ENCODE measurements around the gene SUN5.
"Not testable (repeated sequence)": the region's sequence is repeated elsewhere in the genome, so short reads cannot be mapped to it uniquely, and the experiment has no call there.

SUN5 gene

GRCh38 chr20:32980131-32980941, 23.9 kb downstream of the SUN5 start:
- Histone ChIP-seq H3K27ac (no peak overlapping the region), H3K36me3 (ENCODE audit: insufficient read depth, low read length) (no peaks in the 10 kb centered on the region), H3K4me3 (no peak overlapping the region), H3K9me3 (ENCODE audit: low read depth, low read length) (no peaks in the 10 kb centered on the region), H3K9ac (ENCODE audit: insufficient read length) (no peak overlapping the region)
- no peak for DNase-seq (ENCODE audit: low read depth, low spot score)
- no peak for TF ChIP-seq EZH2 (IDR thresholded peaks at IDR 0.05)
- no peak for TF ChIP-seq FOXP2 (optimal IDR thresholded peaks at IDR 0.05; ENCODE audit: control extremely low read depth, extremely low read length, insufficient read depth)
- TF ChIP-seq POLR2AphosphoS5 (IDR thresholded peaks at IDR 0.05; ENCODE audit: borderline replicate concordance, low read depth, low read length), result no peak

DNA sequence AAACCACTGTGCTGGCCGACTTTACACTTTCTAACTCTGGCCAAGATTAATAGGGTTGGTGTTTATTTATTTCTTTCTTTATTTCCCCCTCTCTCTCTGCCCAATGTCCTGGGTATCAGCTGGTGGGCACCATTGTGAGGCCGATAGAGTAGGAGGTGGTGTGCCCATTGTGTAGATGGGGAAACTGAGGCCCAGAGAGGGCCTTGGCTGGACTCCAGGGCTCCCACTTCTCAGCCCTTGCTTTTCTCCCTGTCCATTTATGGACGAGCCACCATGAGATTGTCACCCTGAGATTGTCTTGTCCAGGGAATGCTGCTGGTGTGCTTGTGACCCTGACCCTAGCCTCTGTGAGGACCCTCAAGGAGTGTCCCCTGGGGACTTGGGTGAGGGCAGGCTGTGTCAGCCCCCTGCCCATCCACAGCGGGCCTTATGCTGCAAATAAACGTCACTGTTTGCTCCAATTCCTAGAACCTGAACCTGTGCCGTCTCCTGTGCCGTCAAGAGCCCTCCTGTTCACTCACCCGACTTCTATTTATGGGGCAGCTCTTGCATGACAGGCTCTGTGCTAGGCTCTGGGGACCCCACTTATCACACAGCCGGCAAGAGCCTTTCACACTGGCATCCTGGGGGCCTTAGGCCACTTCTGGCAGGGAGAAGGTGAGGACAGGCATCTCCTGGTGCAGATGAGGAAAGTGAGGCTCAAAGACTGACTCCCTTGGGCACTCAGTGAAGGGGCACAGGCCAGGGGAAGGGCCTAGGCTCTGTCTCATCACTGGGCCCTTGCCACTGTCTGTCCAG, 24.8 kb downstream of the SUN5 start:
- Histone ChIP-seq H3K4me3 (no peak overlapping the region), H3K27ac (no peak overlapping the region), H3K9me3 (ENCODE audit: low read depth, low read length) (no peaks in the 10 kb centered on the region)

DNA sequence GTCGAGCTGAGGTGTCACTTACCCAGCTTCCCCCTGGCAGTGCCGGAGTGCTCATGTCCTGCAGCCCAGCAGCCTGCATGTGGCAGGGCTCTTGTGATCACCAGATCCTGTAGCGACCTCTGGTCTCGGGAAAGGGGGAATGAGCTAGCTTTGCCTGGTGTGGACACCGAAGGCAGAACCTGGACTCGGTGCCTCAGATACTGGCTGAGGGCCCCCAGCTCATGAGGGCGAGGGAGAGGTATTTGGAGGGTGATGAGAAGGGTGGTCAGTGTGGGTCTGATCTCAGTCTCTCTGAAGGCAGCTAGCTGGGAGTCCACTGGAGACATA, 26.3 kb downstream of the SUN5 start:
- H3K27ac ChIP-seq, result no peak overlapping the region
- H3K4me3 ChIP-seq, result no peak overlapping the region
- no peak for DNase-seq (ENCODE audit: low read depth, low spot score)
- no peak overlapping the region for H3K9ac ChIP-seq (ENCODE audit: insufficient read length)
- H3K9me3 ChIP-seq (ENCODE audit: low read depth, low read length), result no peaks in the 10 kb centered on the region
- H3K36me3 ChIP-seq (ENCODE audit: insufficient read depth, low read length), result no peaks in the 10 kb centered on the region
- TF ChIP-seq POLR2AphosphoS5 (IDR thresholded peaks at IDR 0.05; ENCODE audit: borderline replicate concordance, low read depth, low read length), result no peak
- TF ChIP-seq EZH2 (IDR thresholded peaks at IDR 0.05), result no peak
- no peak for TF ChIP-seq FOXP2 (optimal IDR thresholded peaks at IDR 0.05; ENCODE audit: control extremely low read depth, extremely low read length, insufficient read depth)

More for the DNA sequence above, 24.8 kb downstream of the SUN5 start:
- Histone ChIP-seq H3K9ac (ENCODE audit: insufficient read length) (no peak overlapping the region), H3K36me3 (ENCODE audit: insufficient read depth, low read length) (no peaks in the 10 kb centered on the region)
- TF ChIP-seq EZH2 (IDR thresholded peaks at IDR 0.05) (no peak), FOXP2 (optimal IDR thresholded peaks at IDR 0.05; ENCODE audit: control extremely low read depth, extremely low read length, insufficient read depth) (no peak), POLR2AphosphoS5 (IDR thresholded peaks at IDR 0.05; ENCODE audit: borderline replicate concordance, low read depth, low read length) (no peak)
- DNase-seq (ENCODE audit: low read depth, low spot score), result no peak

DNA sequence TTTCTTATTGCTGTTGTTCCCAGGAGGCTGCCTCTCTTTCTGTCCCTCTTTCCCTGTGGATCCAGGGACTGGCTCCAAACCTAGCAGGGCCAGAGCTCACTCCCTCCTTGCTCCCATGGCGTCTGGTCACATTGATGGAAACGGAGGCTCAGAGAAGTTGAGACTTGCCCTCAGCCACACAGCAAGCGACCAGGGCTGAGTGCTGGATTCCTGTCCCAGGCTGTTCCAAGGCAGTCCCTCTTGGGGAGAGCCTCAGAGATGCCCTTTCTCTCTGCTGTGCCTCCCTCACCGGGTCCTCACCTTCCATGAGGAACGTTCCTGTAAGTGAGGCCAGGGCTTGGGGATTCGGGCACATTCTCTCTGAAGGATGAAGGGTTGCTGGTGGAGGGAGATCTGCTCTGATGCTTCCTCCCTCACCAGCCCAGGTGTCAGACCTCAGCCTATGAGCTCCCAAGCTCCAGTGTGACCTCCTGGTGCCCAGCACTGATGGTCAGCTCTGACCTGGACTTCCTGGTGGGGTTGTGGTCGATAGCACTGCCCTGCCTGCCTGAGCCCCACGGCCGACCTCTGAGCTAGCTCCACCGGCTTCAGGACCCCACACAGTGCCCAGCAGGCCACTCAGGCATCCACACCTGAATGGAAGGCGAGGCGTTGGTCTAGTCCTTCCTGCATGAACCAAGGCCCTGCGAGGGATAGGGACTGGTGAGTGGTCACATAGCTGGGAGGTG, 26.8 kb downstream of the SUN5 start:
- no peak overlapping the region for H3K4me3 ChIP-seq
- no peak for TF ChIP-seq EZH2 (IDR thresholded peaks at IDR 0.05)
- no peak for TF ChIP-seq FOXP2 (optimal IDR thresholded peaks at IDR 0.05; ENCODE audit: control extremely low read depth, extremely low read length, insufficient read depth)
- no peak for TF ChIP-seq POLR2AphosphoS5 (IDR thresholded peaks at IDR 0.05; ENCODE audit: borderline replicate concordance, low read depth, low read length)
- DNase-seq (ENCODE audit: low read depth, low spot score), result no peak
- H3K9ac ChIP-seq (ENCODE audit: insufficient read length), result no peak overlapping the region
- H3K9me3 ChIP-seq (ENCODE audit: low read depth, low read length), result no peaks in the 10 kb centered on the region
- H3K27ac ChIP-seq, result no peak overlapping the region
- no peaks in the 10 kb centered on the region for H3K36me3 ChIP-seq (ENCODE audit: insufficient read depth, low read length)

- Histone ChIP-seq H3K9me3 (ENCODE audit: low read depth, low read length) (no peaks in the 10 kb centered on the region), H3K4me3 (no peak overlapping the region), H3K36me3 (ENCODE audit: insufficient read depth, low read length) (no peaks in the 10 kb centered on the region), H3K27ac (no peak overlapping the region), H3K9ac (ENCODE audit: insufficient read length) (no peak overlapping the region)
- DNase-seq (ENCODE audit: low read depth, low spot score), result no peak
- TF ChIP-seq EZH2 (IDR thresholded peaks at IDR 0.05), result no peak
- TF ChIP-seq POLR2AphosphoS5 (IDR thresholded peaks at IDR 0.05; ENCODE audit: borderline replicate concordance, low read depth, low read length), result no peak
- TF ChIP-seq FOXP2 (optimal IDR thresholded peaks at IDR 0.05; ENCODE audit: control extremely low read depth, extremely low read length, insufficient read depth), result no peak
Observed at GRCh38 chr20:32976746-32977145, 27.5 kb downstream of the SUN5 start.

GRCh38 chr20:32975698-32976674, 28.2 kb downstream of the SUN5 start:
- no peak overlapping the region for H3K27ac ChIP-seq
- no peak for TF ChIP-seq POLR2AphosphoS5 (IDR thresholded peaks at IDR 0.05; ENCODE audit: borderline replicate concordance, low read depth, low read length)
- TF ChIP-seq FOXP2 (optimal IDR thresholded peaks at IDR 0.05; ENCODE audit: control extremely low read depth, extremely low read length, insufficient read depth), result no peak
- TF ChIP-seq EZH2 (IDR thresholded peaks at IDR 0.05), result no peak

GRCh38 chr20:32975121-32975520, 29.1 kb downstream of the SUN5 start:
- not testable (repeated sequence) for DNase-seq (ENCODE audit: low read depth, low spot score); H3K27ac ChIP-seq; H3K9ac ChIP-seq (ENCODE audit: insufficient read length); H3K4me3 ChIP-seq; H3K9me3 ChIP-seq (ENCODE audit: low read depth, low read length); H3K36me3 ChIP-seq (ENCODE audit: insufficient read depth, low read length)

More at GRCh38 chr20:32975698-32976674, 28.2 kb downstream of the SUN5 start:
- no peak for DNase-seq (ENCODE audit: low read depth, low spot score)
- Histone ChIP-seq H3K9ac (ENCODE audit: insufficient read length) (no peak overlapping the region), H3K9me3 (ENCODE audit: low read depth, low read length) (no peaks in the 10 kb centered on the region), H3K36me3 (ENCODE audit: insufficient read depth, low read length) (no peaks in the 10 kb centered on the region), H3K4me3 (no peak overlapping the region)

DNA sequence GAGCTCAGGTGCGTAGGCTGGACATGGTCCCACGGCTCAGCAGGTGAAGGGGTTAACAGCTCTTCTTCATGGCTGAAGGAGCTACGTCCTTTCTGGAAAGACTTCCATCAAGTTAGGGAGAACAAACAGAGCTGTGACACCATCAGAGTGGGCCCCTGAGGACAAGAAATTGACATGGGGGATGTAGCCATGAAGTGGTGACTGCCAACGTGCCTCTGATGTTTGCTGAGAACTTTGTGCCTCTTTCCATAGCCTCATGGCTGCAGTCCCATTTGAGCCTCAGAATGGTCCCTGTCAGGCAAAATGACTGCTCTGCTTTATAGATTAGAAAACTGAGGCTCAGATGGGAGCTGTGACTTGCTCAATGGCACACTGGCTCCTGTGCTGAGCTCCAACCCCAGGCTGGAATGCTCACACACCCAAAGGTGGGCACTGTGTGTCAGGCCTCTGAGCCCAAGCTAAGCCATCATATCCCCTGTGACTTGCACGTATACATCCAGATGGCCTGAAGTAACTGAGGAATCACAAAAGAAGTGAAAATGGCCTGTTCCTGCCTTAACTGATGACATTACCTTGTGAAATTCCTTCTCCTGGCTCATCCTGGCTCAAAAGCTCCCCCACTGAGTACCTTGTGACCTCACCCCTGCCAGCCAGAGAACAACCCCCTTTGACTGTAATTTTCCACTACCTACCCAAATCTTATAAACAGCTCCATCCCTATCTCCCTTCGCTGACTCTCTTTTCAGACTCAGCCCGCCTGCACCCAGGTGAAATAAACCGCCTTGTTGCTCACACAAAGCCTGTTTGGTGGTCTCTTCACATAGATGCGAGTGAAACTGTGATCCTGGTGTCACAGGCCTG, 29.8 kb downstream of the SUN5 start:
- DNase-seq (ENCODE audit: low read depth, low spot score); H3K9ac ChIP-seq (ENCODE audit: insufficient read length); H3K4me3 ChIP-seq; H3K36me3 ChIP-seq (ENCODE audit: insufficient read depth, low read length); H3K9me3 ChIP-seq (ENCODE audit: low read depth, low read length); H3K27ac ChIP-seq: not testable (repeated sequence)

Data from SK-N-MC (cell line).